ENCODE results near the gene FGD5.
"Not testable (repeated sequence)": the region's sequence is repeated elsewhere in the genome, so short reads cannot be mapped to it uniquely, and the experiment has no call there.

FGD5 gene

DNA sequence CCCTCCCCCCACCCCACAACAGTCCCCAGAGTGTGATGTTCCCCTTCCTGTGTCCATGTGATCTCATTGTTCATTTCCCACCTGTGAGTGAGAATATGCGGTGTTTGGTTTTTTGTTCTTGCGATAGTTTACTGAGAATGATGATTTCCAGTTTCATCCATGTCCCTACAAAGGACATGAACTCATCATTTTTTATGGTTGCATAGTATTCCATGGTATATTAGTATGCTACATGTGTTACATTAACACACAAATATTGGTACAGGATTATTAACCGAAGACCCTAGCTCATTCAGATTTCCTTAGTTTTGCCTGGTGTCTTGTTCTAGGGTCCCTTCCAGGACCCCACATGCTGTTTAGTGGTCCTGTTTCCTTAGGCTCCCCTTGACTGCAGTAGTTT lies 84.7 kb downstream of the FGD5 start:
- DNase-seq (ENCODE audit: low spot score): not testable (repeated sequence)

GRCh38 chr3:14905055-14905657 lies 86.4 kb downstream of the FGD5 start:
- DNase-seq (ENCODE audit: low spot score): no peak

- DNase-seq (ENCODE audit: low spot score): no peak
Observed at GRCh38 chr3:14906355-14906971, 87.7 kb downstream of the FGD5 start.

GRCh38 chr3:14907043-14907966 lies 88.5 kb downstream of the FGD5 start:
- no peak for DNase-seq (ENCODE audit: low spot score)

GRCh38 chr3:14909250-14909649 lies 90.5 kb downstream of the FGD5 start:
- no peak for DNase-seq (ENCODE audit: low spot score)

DNA sequence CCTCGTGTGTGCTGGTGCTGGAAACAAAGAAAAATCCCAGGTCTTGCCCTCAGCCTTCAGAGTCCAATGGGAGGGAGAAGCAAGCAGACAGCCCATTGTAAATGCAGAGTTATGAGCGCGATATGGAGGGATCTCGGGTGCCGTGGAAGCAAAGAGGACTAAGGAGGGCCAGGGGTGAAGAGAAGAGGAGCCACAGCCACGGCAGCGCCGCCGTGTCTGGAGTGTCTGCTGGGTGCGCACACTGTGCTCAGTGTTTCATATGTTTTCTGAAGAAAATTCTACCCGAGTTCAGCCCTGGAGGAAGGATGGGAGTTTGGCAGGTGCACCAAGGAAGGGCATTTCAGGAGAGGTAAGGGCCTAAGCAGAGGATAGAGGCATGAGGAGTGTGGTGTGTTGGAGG lies 92.9 kb downstream of the FGD5 start:
- no peak for DNase-seq (ENCODE audit: low spot score)

- no peak for DNase-seq (ENCODE audit: low spot score)
Observed at GRCh38 chr3:14913071-14913925, 94.5 kb downstream of the FGD5 start.

- no peak for DNase-seq (ENCODE audit: low spot score)
Observed at GRCh38 chr3:14913926-14914778, 95.4 kb downstream of the FGD5 start.

- no peak for DNase-seq (ENCODE audit: low spot score)
Observed at GRCh38 chr3:14914779-14915117, 96.0 kb downstream of the FGD5 start.

- no peak for DNase-seq (ENCODE audit: low spot score)
Observed at GRCh38 chr3:14915636-14916222, 97.0 kb downstream of the FGD5 start.

DNA sequence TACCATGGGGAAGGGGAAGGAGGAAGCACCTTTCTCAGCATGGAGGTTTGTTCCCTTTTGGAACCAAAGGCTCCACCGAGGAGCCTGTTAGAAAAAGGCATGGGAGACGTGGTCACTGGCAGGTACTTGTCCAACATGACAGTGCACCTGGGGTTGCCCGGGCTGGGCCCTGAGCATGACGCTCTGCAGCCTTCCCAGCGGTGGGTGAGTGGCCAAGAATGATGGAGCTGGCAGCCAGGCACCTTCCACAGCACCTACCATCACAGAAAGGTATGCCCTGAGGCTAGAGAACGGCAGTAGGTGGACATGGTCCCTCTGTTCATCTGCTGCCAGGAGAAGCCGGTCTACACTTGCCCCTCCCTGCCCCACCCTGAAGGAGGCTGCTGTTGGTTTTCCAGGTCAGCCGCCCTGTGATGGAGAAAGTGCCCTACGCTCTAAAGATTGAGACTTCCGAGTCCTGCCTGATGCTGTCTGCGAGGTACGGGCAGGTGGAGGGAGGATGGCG lies 99.6 kb downstream of the FGD5 start:
- DNase-seq (ENCODE audit: low spot score): no peak

- peak; percentile 9 for DNase-seq (ENCODE audit: low spot score)
Observed at GRCh38 chr3:14920536-14920935, 101.8 kb downstream of the FGD5 start.

- DNase-seq (ENCODE audit: low spot score): peak; percentile 82
Observed at GRCh38 chr3:14921034-14921616, 102.4 kb downstream of the FGD5 start.

DNA sequence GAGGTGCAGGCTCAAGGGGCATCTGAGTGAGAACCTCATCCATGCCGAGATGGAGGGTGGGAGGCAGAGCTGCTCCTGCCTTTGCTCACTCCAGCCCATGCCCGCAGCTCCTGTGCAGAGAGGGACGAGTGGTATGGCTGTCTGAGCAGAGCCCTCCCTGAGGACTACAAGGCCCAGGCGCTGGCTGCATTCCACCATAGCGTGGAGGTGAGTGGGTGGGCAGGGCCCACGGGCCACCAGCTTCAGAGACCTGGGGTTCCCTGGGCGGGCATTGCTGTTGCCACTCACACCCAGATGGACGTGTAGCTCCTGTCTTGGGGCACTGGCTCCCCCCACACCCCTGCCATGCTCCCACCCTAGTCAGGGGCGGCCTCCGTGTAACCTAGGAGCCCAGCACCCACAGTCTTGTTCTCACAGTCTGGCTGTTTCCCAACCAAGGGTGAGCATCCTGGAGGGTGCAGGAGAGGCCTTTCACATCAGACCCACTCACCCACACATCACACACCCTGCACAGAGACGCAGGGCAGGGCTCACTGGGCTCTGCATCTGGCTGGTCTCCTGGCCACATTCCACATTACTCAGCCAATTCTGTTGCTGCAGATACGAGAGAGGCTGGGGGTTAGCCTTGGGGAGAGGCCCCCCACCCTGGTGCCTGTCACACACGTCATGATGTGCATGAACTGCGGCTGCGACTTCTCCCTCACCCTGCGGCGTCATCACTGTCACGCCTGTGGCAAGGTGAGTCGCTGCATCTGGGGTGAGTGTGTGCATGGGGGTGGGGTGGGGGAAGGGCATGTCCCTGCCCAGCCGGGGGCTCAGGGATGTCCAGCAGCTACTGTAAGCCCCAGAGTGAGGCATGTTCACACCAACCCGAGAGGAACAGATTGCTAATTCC lies 103.3 kb downstream of the FGD5 start:
- DNase-seq (ENCODE audit: low spot score): no peak

- no peak for DNase-seq (ENCODE audit: low spot score)
Observed at GRCh38 chr3:14922863-14923262, 104.1 kb downstream of the FGD5 start.

DNA sequence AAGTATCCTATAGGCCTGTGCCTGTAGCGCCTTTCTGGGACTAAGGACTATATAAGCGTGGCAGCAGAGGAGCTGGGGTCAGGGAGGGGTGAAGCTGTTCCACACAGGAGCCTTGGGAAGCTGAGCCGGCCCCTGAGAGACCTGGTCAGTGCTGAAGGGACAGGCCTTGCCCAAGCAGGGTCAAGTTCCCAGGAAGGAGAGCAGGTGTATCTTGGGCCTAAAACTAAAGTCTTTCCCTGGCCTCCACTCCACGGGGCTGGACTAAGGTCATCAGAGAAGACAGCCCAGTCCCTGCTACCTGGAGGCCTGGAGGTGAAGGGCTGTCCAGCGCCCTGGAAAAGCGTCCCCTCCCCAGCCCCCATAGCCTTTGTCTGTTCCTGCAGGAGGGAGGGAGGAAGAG lies 104.7 kb downstream of the FGD5 start:
- no peak for DNase-seq (ENCODE audit: low spot score)

DNA sequence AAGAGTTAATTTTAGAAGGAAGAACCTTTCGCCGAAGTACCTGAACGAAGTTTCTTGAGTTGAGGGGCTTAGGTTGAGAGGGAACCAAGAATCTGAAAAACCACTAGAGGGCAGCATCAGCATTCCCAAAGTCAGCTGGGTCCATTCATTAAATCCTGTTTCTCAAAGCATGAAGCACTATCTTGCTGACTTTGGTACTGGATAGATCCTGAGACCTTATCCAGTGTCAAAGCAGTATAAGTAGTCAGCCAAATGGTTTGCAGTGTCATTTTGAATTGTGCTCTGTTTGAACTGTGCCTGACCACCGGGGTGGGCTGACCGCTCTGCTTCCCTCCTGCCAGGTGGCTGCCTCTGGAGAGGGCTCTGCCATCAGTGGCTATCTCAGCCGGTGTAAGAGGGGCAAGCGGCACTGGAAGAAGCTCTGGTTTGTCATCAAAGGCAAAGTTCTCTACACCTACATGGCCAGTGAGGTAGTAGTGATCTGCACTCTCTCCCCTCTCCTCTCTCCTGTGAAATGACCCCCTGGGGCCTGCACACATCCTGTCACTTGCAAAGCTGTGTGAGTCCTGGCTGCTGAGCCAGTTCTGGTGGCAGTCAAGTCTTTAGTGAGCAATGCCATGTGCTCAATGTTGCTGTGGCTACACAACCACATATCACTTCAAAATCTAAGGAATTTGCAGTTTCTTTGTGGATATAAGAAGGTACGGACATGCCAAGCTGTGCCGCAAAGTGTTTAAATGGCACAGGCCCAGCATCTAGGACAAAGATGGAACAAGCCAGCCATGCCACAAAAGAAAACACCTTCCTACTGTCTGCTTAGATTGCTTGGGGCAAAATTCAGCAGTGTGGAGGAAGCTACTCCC lies 107.2 kb downstream of the FGD5 start:
- DNase-seq (ENCODE audit: low spot score): peak; percentile 71

GRCh38 chr3:14926592-14926991 lies 107.8 kb downstream of the FGD5 start:
- DNase-seq (ENCODE audit: low spot score): no peak

Measured in RKO (cell line).